Suppressor macrophage treated with lipopolysaccharide for 1 hour (primary cell): ENCODE results near the gene SNIP1.
"Not testable (repeated sequence)": the region's sequence is repeated elsewhere in the genome, so short reads cannot be mapped to it uniquely, and the experiment has no call there.

ENCODE experiments used
- DNase-seq, 3 donors: peaks; one replicate each; pipeline ENCODE4 v3.0.0-alpha.2; 2020 to 2022

Gene SNIP1, protein sequence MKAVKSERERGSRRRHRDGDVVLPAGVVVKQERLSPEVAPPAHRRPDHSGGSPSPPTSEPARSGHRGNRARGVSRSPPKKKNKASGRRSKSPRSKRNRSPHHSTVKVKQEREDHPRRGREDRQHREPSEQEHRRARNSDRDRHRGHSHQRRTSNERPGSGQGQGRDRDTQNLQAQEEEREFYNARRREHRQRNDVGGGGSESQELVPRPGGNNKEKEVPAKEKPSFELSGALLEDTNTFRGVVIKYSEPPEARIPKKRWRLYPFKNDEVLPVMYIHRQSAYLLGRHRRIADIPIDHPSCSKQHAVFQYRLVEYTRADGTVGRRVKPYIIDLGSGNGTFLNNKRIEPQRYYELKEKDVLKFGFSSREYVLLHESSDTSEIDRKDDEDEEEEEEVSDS

DNA sequence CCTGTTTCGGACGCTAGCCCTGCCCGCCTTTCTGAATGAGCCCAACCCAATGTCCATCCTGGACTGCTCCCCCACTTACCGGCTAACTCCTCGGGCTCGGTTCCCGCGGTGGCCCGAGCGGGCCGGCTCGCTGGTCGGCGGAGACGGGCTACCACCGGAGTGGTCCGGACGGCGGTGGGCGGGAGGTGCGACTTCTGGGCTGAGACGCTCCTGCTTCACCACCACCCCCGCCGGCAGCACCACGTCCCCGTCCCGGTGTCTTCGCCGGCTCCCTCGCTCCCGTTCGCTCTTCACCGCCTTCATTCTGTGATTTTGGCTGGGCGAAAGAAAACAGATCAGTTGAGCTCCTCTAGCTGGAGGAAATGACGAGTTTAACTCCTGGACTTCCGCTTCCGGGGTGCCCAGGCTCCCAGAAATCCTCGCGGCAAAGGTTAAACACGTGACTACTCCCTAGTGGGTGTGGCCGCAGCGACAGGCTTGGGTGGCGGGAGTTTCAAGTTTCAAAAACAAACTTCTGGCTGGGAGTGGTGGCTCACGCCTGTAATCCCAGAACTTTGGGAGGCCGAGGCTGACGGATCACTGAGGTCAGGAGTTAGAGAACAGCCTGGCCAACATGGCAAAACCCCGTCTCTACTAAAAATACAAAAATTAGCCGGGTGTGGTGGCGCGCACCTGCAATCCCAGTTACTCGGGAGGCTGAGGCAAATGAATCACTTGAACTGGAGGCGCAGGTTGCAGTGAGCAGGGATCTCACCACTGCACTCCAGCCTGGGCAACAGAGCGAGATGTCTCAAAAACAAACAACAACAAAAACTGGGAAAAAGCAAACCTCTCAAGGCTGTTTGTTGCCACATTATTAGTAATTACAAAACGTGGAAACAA lies at the start of gene SNIP1:
TSS of gene SNIP1 (minus strand) at position 367 of the 882 bp plus-strand sequence. CDS start at position 303, 64 bp downstream.
- DNase-seq, result peak; percentile 95 to 97 (median 96)

DNA sequence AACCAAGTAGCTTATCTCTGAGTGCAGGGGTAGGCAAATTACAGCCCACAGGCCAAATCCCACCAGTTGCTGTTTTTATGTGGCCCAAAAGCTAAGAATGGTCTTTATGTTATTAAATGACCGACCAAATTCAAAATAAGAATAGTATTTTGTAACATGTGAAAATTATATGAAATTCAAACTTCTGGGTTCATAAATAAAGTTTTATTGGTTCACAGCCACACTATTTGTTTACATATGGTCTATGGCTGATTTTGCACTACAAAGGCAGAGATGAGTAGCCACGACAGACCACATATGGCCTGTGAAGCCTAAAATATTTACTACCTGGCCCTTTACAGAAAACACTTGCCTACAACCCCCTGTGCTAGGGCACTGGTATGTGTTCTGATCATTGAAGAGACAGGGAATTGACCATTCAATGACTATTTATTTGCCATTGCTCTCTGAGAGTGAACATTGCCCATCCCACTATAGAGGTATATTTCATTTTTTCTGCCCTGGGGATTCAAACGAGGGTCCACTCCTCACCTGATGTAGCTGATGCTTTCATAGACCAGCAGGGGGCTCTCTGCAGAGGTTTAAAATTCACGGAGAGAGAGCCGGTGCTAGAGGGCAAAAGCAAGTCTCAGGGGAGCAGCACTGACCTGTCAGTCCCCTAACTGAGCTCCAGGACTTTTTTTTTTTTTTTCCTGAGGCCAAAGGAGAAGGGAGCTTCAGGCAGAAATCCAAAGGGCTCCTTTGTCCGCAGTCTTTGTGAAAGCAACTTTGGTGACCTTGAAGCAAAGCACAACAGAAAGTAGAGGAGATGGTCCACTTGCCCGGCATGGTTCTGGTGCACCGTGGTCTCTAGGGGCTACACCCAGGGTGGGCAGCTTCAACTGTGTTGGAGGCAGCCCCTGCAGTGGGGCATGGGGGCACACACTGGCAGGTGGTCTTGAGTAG lies 48.9 kb upstream of the SNIP1 start:
- peak; percentile 55 to 71 (median 69) for DNase-seq

DNA sequence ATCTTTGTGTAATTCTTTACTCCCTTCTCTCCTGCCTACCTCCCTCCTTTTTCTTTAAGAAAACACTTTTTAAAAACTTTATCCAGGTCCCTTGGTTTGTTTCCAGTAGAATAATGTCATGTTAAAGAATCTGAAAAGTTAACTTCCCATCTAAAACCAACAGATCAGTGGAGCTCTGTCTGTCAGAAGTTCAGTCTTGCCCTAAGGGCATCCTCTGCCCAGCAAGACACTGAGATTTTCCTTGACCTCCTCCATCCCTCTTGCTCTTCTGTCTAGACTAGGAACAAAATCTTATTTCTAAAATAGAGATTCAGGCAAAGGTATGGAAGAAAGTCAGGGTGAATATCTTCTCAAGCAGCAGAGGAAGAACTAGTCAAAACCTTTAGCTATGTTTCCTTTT lies 47.3 kb upstream of the SNIP1 start:
- no peak for DNase-seq

DNA sequence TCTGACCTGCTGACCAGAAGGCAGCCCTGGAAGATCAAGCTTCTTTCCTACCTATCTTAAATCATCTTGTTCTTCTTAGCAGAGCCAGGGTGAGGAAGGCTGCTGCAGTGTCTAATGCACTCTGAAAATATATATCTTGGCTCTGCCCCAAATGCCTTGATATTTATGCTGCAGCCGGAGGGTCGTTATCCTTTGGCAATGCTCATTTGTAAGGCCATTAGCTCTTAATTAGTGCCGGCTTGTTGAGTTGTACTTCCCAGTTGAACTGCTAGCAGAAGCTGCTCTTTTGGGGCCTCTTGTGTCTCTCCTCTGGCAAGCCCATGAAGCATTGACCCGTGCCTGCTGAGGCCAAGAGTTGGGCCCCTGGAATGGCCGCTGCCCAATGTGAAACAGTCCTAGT lies 45.8 kb upstream of the SNIP1 start:
- no peak for DNase-seq

DNA sequence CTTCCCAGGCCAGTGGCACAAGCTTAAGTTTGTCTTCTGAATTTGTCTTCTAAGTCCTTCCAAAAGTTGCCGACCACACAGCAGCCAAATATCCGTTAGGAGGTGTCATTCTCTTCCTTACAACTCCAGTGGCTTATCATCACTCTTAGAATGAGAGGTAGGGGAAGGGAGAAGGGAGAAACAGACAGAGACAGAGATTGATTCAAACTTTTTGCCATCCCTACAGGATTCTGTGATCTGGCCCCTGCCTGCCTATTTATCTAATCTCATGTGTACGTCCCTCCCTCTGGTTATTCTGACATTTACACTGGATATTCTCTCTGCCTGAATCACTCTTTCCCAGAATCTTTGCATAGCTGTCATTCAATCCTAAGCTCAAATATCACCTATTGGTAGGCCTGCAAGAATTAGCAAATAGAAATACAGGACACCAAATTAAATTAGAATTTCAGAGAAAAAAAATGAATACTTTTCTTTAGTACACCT lies 42.1 kb upstream of the SNIP1 start:
- no peak for DNase-seq

DNA sequence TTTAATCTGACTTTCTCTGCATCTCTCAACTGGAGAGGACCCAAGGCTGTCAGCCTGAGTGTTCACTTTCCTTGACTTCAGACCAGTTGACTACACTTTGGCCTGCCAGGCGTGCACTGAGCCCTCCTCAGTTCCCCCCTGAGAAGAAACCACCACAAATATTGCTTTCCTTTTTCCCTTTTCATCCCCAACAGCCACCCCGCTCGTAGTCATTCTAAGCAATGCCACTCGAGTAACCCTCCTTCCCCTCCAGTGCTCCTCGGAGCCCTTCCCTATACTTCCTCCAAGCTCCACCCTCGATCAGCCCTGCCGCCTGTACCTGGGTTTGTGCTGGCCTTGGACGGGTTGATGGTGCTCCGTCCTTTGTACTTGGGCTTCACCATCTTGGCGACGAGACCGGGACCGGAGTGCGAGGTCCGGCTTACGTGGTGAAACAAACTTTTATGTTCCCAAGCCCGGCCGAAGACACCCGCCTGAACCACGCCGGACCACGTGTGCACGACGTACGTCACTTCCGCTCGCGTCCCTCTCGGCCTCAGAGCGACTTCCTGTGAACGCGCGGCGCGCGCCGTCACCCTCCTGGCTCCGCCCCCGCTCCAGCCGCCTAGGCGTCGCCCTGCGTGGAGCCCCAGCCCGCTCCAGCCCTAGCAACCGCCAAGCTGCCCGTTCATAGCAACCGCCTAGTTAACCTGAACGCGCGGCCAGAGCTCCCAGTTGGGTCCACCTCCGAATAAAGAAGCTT lies 41.5 kb upstream of the SNIP1 start, which contains the start of gene GNL2:
TSS of gene GNL2 (minus strand) at position 498 of the 742 bp plus-strand sequence. CDS start at position 383, 115 bp downstream.
- peak; percentile 99 to 100 (median 100) for DNase-seq

DNA sequence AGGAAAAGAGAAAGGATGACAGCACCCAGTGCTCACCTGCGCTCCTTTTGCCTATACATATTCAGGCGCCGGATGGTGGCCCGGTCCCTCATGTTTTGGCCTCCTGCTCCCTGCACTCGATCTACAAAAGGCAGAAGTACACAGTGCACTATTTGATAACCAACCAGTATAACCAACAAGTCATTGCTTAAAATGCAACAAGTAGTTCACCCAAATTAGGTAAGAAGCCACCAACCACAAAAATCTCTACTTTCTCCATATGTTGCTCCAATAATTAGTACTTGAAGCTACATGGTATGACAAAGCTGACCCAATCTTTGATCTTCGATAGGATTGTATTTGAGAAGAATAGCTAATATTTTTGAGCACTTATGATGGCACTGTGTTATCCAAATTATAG lies 39.6 kb upstream of the SNIP1 start:
- no peak for DNase-seq

DNA sequence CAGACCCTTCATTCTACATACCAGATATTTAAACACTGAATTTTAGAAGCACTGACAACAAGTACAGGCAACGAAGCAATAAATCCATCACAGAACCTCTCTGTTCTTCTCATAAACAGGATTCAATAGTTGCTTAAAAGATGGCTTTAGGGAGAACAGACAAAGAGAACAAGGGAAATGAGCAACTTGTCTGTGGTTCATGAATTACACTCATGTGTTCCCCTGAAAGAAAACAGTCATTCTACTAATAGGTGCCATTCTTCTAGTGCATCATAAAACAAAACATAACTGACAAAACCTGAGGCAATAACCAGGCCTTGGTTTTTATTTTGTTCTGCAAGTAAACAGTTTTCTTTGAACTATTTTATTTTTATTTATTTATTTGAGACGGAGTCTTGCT lies 34.8 kb upstream of the SNIP1 start:
- no peak for DNase-seq

DNA sequence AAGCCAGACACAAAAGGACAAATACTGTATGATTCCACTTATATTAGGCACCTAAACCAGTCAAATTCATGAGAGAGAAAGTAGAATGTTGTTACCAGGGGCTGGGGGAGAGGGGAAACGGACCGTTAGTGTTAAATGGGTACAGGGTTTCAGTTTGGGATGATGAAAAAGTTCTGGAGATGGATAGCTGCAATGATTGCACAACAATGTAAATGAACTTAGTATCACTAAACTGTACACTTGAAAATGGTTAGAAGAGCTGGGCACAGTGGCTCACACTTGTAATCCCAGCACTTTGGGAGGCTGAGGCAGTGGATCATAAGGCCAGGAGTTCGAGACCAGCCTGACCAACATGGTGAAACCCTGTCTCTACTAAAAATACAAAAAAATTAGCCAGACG lies 30.5 kb upstream of the SNIP1 start:
- DNase-seq, result not testable (repeated sequence)

DNA sequence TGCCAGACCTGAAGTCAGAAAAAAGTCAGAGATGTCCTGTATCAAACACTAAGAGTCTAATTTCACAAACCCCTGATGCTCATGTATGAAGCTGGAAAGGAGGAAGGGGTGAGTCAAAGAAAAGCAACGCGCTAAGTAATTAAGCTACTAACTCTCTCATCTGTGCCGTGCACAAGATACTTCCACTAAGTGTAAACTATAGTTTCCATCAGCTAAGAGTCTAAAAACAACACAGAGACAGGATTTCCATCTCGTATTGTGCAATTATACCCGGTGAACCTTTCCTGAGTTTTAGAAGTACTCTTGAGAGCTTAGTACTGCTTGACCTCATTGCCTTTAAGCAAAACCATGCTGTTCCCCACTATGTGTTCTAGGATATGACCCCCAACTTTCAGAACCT lies 21.6 kb upstream of the SNIP1 start:
- no peak for DNase-seq

DNA sequence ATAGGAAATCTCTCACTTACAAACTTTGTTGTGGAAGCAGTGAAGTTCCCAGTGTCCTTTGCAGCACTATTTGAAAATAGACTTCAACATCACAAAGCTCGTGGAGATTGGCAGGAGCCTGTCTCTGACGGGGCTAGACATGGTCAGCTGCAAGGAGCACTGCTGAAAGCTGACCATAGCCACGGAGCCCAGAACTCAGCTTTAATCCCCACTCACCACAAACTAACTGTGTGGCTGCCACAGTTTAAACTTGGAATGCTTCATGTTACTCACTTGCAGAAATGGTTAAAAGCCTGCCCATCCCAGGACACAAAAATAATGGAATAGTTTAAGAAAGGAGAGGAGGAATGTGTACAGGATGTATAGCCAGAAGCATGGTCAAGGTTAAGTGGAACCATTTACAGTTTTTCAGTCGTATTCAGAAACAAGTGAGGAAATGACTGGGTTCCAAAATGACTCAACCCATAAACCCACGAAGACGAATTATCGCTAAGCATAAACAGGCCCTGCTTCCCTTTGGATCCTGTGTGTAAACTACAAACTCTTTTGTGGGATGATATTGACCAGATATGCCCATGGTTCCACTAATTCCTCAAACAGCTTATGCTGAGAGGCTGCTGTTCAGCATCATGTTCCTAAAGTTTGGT lies 20.9 kb upstream of the SNIP1 start:
- no peak for DNase-seq

DNA sequence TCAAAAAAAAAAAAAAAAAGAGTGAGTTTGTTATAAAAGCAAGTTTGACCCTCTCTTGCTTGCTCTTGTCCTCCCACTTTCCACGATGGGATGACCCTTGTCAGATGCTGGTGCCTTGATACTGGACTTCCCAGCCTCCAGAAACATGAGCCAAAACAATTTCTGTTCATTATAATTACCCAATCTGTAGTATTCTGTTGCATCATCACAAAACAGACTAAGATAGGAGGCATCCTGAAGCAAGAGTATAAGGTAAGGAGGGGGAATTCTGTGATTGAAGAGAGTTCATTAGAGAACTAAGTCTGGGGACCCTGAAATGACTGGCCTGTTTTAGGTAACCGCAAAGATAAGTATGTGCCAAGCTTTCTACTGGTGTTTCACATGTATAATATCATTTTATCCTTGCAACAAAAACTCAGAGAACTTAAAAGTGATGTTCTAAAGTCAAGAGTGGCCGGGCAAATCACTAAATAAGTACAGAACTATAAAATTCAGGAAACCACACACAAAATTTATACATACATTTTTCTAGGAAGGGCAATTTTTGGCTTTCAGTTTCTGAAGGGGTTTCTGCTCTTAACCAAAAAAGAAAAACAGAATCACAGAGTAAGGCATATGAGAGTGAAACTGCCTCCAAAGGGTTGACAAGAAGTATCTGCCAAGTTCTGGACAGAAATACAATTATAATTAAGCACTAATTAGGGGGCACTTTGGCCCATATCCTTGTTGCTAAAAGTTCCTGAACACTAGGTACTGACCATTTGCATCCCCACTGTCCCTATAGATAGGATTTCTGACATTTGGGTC lies 16.6 kb upstream of the SNIP1 start:
- DNase-seq, result no peak

DNA sequence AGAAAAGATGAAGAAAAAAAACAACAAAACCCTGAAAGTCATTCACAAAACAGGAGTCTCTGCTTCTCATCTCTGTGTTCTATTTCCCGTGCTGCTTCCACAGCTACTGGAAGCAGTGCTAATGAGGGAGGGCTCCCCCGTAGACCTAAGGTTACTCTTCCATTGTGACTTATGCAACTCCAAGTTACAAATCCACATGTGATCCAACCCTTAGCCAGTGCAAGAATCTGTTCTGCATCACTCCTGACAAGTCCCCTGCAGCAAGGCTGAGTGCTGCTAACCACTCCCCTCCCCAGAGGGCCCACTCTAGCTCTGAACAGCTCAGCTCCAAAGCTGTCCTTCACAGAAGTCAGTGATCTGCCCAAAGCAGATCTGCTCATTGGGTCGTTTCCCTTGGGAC lies 12.9 kb upstream of the SNIP1 start:
- DNase-seq, result no peak

DNA sequence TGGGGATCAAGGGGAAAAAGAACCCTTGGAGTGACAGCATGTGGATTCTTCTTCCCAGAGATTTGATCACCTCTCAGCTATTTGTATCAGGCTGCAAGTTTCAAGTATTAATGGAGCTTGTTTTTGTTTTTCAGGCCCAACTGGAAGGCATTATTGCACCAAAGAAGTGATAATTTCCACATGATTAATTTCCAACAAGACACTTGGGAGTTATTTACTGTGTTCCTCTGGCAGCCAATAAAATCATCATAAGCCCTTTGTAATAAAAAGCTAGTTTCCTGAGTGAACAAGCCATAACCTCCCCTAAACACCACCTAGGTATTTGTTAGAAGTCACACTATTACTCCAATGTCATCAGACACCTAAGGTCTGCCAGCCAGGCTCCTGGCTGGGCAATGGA lies 10.8 kb upstream of the SNIP1 start:
- no peak for DNase-seq

DNA sequence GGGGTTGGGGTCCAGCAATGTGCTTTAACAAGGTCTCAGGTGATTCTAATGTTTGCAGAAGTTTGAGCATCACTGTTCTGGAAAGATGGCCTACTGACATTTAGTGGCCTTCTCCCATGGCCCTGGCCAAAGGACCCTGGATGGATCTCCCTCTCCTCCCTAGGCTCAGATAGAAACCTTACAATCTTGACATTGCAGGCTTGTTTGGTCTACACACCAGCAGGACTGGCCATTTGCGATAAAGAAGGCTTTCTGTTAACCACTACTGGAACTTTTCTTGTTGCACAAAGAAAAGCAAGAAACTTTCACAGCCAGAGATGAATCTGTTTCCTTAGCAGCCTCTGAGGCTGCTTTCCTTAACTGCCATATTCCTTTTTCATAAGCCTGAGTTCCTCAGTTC lies 8.9 kb upstream of the SNIP1 start:
- DNase-seq, result no peak

DNA sequence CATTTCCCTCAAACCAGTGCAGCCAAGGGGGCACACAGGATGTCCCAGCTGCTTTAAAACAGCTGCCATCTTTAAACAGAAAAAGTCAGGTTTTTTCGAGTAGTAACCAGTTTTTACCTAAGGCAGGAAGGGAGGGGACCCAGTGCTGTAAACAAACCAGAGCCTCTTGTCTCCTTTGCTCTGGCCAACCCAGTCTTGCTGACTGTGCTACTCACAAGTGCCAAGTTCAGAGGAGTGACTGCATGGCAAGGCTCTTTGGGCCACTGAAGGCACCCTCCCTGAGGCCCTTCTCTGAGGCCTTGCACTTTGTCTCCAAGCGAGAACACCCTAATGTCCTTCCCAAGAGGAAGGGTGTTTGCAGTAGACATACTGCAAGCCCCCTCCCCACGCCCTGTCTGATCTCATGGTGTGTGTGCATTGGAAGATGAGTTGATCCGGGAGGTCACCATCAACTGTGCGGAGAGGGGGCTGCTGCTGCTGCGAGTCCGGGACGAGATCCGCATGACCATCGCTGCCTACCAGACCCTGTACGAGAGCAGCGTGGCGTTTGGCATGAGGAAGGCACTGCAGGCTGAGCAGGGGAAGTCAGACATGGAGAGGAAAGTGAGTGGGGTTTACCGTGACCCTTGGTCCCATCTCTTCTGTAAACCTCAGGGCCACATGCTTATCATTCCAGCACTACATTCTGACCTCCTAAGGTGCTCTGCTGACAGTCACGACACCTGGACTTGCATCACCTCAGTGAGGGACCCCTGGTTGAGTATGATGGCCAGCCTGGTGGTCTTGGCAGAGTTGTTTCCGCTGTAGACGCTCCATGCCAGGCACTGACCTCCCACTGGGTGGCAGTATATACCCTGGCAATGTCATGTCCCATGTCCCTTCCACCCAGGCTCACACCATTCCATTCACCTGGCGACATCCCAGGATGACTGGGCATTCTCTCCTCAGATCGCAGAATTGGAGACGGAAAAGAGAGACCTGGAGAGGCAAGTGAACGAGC lies 7.3 kb upstream of the SNIP1 start:
- peak in 2 of 3 donors; percentile 22 to 30 for DNase-seq

DNA sequence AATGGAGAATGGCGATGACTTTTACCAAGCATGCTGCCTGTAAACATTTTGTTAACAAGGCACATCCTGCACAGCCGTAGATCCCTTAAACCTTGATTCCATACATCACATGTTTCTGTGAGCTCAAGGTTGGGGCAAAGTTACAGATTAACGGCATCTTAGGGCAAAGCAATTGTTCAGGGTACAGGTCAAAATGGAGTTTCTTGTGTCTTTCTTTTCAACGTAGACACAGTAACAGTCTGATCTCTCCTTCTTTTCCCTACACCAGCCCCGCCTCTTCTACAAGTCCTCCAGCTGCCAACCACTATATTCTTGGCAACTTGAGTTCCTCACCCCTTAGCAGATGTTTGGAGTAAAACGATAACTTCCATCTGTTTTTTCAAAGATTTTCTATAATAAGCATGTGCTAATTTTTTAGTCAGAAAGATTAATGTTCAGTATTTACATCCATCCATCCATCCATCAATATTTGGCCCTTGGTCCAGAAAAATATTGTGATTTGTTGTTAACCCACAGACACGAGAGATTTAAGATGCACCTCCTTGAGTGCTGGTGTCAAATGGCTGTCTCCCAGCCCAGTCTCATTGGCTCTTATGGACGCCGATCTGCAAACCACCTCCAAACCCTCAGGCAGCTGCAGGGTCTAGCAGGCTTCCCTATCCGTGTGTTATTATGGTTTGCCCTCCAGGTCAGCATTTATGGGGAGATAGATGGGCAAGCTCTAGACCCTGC lies 6.5 kb upstream of the SNIP1 start:
- DNase-seq, result no peak

DNA sequence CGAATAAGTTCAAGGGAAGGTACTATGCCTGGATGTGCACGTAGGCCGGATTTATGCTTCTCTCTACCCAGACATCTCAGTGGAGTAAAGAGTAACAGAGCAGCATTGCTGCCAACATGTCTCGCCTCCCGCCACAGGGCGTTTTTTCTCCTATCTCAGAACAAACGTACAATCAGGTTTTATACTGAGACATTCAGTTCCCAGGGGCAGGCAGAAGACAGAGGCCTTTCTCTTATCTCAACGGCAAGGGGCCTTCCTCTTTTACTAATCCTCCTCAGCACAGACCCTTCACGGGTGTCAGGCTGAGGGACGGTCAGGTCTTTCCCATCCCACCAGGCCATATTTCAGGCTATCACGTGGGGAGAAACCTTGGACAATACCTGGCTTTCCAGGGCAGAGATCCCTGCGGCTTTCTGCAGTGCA lies 5.9 kb upstream of the SNIP1 start:
- not testable (repeated sequence) for DNase-seq
